Stimulated activated naive CD8-positive, alpha-beta T cell treated with anti-CD3 and anti-CD28 coated beads, Interleukin-15, amount 100 ng/mL, for 72 hours (primary cell): ENCODE measurements around the gene DIAPH2.
"Not testable (repeated sequence)": the region's sequence is repeated elsewhere in the genome, so short reads cannot be mapped to it uniquely, and the experiment has no call there.

Source experiments
- ATAC-seq: fragments of 150-1000 bp; cut with Tn5 transposase; 2 replicates; pipeline ENCODE4 v1.10.0; 2021; ENCODE audit warnings: mild to moderate bottlenecking, moderate library complexity
- DNase-seq, 2 donors: peaks; one replicate each; pipeline ENCODE4 v3.0.0; 2021 to 2022
- H3K27ac Mint-ChIP-seq, 2 donors: one replicate each; pipeline ENCODE4 v1.8.0; 2022; ENCODE audit warnings: mild to moderate bottlenecking in 2 of 2, mixed read lengths in 2 of 2, moderate library complexity in 2 of 2
- H3K27me3 Mint-ChIP-seq: one replicate; pipeline ENCODE4 v1.8.0; 2022; ENCODE audit warnings: mixed read lengths
- H3K4me1 Mint-ChIP-seq: one replicate; pipeline ENCODE4 v1.8.0; 2022; ENCODE audit warnings: mild to moderate bottlenecking, mixed read lengths
- H3K4me3 Mint-ChIP-seq, 2 donors: one replicate each; pipeline ENCODE4 v1.8.0; 2022; ENCODE audit warnings: mild to moderate bottlenecking in 2 of 2, mixed read lengths in 2 of 2, moderate library complexity in 1 of 2
- H3K9me3 Mint-ChIP-seq, 2 donors: one replicate each; pipeline ENCODE4 v1.8.0; 2022; ENCODE audit warnings: mixed read lengths in 2 of 2

The DIAPH2 gene

DNA sequence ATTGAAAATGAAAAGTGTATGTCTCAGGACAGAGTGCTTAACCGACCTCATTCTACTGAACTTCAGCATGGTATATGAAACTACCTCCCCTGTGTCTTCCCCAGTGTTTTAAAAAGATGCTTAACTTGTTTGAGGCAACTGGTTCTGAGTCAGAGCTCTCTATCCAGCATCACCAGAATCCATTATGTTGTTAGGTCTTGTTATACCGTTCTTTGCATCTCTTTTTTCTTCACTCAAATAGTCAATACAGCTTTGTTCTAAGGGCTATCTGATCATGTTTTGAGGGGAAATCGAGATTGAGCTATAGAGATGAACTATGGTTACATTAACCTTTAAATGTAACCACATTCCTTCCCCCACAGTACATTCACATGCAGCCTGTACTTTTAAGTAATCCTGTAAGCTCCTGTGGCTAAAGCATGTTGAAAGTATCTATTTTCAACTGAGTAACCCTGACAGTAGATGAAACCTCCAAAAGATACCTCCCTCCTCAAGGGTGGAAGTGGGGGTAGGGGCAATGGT lies 713.4 kb downstream of the DIAPH2 start:
- ATAC-seq (peak; percentile 89), DNase-seq (peak; percentile 9 to 12)
- Mint-ChIP-seq H3K27me3 (no peaks in the 10 kb centered on the region), H3K27ac (peak overlapping the region; percentile 25 to 59), H3K9me3 (no peaks in the 10 kb centered on the region), H3K4me1 (peaks cover 42% of the 10 kb centered on the region), H3K4me3 (peak overlapping the region; percentile 56)

DNA sequence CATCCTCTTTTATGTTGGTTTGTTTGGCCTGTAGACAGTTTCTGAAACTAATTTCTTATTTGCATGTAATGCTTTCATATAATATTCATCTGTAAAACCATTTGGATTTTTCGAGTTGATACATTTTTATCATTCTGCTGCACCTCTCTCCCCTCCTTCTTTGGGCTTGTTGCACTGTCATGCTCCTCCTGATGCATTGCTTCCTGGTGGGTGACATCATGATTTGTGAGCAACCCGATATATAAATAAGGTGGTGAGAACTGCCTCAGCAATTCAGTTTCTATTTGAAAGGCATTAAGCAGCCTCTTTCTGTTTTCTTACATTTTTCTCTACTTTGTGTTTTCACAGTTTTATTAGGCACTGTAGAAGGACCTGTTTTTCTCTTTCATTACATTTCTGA lies 714.8 kb downstream of the DIAPH2 start:
- H3K4me3 Mint-ChIP-seq = peak overlapping the region in 1 of 2 donors; percentile 17
- DNase-seq = no peak
- no peak overlapping the region for H3K27ac Mint-ChIP-seq
- no peaks in the 10 kb centered on the region for H3K9me3 Mint-ChIP-seq
- ATAC-seq = no peak
- H3K4me1 Mint-ChIP-seq = peaks cover 42% of the 10 kb centered on the region
- H3K27me3 Mint-ChIP-seq = no peaks in the 10 kb centered on the region

DNA sequence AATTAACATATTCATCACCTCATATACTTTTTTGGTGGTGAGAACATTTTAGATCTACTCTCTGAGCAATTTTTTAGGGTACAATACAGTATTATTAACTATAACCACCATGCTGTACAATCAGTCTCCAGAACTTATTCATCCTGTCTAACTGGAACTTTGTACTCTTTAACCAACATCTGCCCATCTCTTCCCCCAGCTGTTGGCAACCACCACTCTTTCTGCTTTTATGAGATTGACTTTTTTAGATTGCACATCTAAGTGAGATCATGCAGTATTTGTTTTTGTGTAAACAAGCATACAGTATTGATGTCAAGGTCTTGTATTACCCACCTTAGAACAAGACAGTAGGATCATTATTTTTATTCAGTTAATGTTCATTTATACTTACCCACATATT lies 715.9 kb downstream of the DIAPH2 start:
- Mint-ChIP-seq H3K9me3 (no peaks in the 10 kb centered on the region), H3K4me1 (peaks cover 42% of the 10 kb centered on the region), H3K27ac (no peak overlapping the region), H3K27me3 (no peaks in the 10 kb centered on the region), H3K4me3 (no peak overlapping the region)
- DNase-seq = no peak
- ATAC-seq = no peak

DNA sequence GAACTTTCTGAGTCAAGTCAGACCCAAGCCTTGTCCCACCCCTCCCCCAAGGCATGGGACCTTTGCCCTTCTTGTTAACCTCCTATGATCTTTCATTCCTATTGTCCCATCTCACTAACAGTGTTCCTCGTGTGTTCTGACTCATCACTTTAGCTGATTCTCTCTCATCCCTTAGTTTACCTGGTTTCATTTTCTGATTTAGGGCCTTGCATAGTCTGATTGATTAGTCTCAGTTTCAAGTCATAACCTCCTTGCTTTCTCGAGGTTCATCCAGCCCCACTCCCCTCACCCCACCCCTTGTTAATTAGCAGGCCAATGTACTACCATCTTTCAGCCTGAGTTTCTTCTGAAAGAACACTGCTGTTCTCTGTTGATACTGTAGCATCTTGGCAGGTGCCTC lies 716.5 kb downstream of the DIAPH2 start:
- Mint-ChIP-seq H3K27me3 (no peaks in the 10 kb centered on the region), H3K4me1 (peaks cover 42% of the 10 kb centered on the region), H3K4me3 (peak overlapping the region in 1 of 2 donors; percentile 1), H3K27ac (peak overlapping the region in 1 of 2 donors; percentile 2), H3K9me3 (no peaks in the 10 kb centered on the region)
- ATAC-seq = peak; percentile 48
- no peak for DNase-seq

DNA sequence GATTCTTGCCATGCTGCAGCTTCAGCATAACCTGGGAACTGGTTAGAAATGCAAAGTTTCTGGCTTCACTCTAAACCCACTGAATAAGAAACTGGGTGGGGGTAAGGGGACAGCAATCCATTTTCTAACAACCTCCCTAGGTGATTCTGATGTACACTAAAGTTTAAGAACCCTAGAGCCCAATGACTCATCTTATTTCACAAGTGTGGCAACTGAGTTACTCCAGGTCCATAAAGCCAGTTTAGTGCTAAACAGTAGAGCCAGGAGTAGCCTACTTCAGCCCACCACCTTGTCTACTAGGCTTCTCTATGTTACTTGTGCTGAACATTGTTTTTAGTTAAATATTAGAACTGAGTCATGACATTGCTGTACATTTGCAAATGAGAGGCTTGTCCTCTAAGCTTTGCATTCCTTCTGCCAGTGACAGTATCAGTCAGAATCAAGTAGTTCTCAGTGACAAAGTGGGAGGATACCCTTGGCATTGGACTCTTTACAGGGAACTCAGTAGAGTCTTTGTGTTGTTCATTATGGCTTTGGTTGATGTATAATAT lies 717.0 kb downstream of the DIAPH2 start:
- H3K4me3 Mint-ChIP-seq = no peak overlapping the region
- H3K4me1 Mint-ChIP-seq = peaks cover 42% of the 10 kb centered on the region
- no peak for DNase-seq
- no peak overlapping the region for H3K27ac Mint-ChIP-seq
- no peaks in the 10 kb centered on the region for H3K9me3 Mint-ChIP-seq
- no peaks in the 10 kb centered on the region for H3K27me3 Mint-ChIP-seq
- no peak for ATAC-seq

DNA sequence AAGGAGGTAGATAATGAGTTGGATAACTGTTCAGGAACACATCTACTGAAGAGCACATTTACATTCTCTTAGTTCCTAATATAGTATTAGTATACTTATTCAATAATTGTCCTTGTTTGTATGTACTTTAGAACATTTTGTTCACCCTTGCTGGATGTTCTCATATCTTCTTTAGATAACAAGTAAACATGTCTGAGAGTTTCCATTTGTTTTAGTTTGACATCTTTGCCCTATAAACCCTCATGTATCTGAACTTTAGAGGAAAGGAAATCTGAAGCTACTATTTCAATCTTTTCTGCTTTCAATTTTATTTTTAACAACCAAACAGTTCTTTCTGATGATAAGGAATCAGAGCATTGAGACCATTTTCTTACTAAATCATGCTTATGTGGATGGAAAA lies 717.7 kb downstream of the DIAPH2 start:
- peaks cover 39% of the 10 kb centered on the region for H3K4me1 Mint-ChIP-seq
- no peaks in the 10 kb centered on the region for H3K9me3 Mint-ChIP-seq
- no peak overlapping the region for H3K4me3 Mint-ChIP-seq
- DNase-seq = no peak
- H3K27me3 Mint-ChIP-seq = no peaks in the 10 kb centered on the region
- ATAC-seq = no peak
- H3K27ac Mint-ChIP-seq = no peak overlapping the region

DNA sequence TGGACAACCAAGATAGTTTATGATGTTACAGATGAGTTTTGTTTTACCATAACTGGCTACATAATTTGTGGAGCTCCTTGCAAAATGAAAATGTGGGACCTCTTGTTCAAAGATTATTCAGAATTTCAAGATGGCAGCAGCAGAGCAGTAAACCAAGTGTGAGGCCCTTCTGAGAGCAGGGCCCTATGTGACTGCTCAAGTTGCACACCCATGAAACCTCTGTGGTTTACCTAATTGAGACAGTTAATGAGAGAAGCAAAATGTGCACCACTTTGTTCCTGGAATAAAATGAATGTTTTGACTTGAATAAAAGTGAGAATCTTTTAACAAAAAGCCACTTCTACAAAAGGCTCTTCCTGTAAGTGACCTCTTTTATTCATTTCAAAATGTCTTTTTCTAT lies 718.3 kb downstream of the DIAPH2 start:
- Mint-ChIP-seq H3K9me3 (no peaks in the 10 kb centered on the region), H3K4me1 (peaks cover 34% of the 10 kb centered on the region), H3K27me3 (no peaks in the 10 kb centered on the region), H3K27ac (no peak overlapping the region), H3K4me3 (no peak overlapping the region)
- ATAC-seq (peak; percentile 62), DNase-seq (peak in 1 of 2 donors; percentile 14)

DNA sequence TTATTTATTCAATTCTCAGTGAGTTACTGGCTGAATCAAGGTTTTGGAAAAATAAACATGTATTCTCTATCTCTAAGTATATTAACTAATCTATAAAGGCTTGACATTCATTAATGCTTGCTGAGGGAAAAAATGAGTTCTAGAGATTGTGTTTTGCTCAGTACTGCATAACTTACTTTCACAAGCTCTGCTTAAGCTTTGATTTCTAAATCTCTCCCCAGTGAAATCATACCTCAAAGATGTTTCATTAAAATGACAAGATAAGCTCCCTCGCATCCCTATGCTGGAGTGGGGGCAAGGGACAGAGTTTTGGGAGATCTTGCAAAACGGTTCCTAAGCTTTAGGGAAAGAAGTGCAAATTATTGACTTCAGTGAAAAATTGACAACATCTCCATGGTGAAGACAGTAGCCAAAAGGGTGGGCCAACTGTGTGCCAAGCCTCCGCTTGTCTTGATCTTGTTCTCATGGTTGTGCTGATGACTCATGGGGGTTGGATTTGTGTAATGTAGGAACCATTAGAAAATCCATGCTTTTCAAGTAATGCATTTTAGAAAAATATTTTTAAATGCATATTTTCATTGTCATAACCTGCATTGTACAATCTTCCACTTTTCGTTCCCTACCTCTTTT lies 720.5 kb downstream of the DIAPH2 start:
- Mint-ChIP-seq H3K4me3 (no peak overlapping the region), H3K4me1 (peaks cover 16% of the 10 kb centered on the region), H3K27ac (no peak overlapping the region), H3K27me3 (no peaks in the 10 kb centered on the region), H3K9me3 (peaks cover 5 to 7% of the 10 kb centered on the region in 2 donors)
- no peak for ATAC-seq
- no peak for DNase-seq

DNA sequence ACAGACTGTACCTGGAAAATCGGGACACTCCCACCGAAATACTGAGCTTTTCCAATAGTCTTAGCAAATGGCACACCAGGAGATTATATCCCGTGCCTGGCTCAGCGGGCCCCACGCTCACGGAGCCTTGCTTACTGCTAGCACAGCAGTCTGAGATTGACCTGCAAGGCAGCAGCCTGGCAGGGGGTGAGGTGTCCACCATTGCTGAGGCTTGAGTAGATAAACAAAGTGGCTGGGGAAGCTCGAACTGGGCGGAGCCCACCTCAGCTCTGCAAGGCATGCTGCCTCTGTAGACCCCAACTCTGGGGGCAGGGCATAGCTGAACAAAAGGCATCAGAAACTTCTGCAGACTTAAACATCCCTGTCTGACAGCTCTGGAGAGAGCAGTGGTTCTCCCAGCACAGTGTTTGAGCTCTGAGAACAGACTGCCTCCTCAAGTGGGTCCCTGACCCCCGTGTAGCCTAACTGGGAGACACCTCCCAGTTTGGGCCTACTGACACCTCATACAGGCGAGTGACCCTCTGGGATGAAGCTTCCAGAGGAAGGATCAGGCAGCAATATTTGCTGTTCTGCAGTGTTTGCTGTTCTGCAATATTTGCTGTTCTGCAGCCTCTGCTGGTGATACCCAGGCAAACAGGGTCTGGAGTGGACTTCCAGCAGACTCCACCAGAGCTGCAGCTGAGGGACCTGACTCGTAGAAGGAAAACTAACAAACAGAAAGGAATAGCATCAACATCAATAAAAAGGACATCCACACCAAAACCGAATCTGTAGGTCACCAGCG lies 725.2 kb downstream of the DIAPH2 start:
- H3K9me3 Mint-ChIP-seq = peaks cover 5 to 22% of the 10 kb centered on the region in 2 donors
- DNase-seq, H3K4me1 Mint-ChIP-seq, H3K27ac Mint-ChIP-seq, H3K27me3 Mint-ChIP-seq, H3K4me3 Mint-ChIP-seq, ATAC-seq: not testable (repeated sequence)

DNA sequence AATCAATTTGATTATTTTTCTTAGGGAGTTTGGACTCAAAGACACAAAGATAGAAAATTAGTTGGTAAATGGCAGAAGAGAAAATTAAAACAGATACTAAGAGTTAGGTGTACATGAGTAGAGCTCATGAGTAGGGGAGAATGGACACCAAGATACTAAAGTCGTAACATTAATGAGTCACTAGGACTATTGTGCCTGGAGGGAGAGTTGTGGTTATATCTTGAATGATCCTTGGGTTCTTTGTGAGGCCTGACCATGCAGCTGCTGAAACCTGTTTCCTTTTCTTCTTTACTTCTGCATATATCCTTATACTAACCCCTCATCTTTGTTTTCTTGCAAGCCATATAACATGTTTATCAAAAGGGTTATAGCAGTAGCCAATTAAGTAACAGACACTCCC lies 731.8 kb downstream of the DIAPH2 start:
- ATAC-seq (no peak), DNase-seq (no peak)
- Mint-ChIP-seq H3K27ac (no peak overlapping the region), H3K4me1 (no peaks in the 10 kb centered on the region), H3K9me3 (peaks cover 0 to 11% of the 10 kb centered on the region in 2 donors), H3K4me3 (no peak overlapping the region), H3K27me3 (no peaks in the 10 kb centered on the region)

DNA sequence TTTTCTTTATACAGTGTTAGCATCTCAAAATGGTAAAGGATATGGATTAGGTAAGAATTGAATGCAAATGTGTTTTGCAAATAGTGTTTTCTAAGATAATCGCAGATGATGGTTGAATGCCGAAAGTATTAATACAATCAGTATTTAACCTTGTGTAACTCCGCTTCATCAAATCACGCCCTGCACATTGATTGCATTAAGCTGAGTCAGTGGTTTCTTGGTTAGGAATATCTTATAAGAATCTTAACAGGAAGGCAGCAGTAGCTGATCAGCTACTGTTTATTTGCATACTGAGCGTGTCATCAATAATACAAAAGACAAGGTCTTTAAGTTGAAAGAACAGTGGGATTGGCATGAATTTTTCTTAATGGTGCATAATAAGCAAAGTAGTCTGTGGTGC lies 744.5 kb downstream of the DIAPH2 start:
- no peak overlapping the region for H3K27ac Mint-ChIP-seq
- no peaks in the 10 kb centered on the region for H3K4me1 Mint-ChIP-seq
- H3K9me3 Mint-ChIP-seq = no peaks in the 10 kb centered on the region
- H3K27me3 Mint-ChIP-seq = no peaks in the 10 kb centered on the region
- no peak for ATAC-seq
- H3K4me3 Mint-ChIP-seq = no peak overlapping the region
- no peak for DNase-seq

DNA sequence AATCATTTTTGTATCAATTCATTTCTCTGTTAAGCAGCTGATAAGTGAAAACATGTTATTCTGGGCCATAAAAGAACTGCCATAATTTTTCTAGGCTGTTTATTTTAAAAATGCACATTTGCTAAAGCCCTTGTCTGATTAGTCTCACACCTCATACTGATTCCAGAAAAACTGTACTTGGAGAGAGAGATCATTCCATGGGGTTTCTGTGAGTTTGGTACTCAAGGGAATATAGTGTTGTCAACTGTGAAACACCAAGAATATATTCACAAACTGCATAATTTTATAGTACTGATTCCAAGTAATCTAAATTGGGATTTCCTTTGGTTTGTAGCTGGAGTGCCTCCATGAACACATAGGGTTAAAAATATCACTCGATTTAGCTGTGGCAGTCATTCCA lies 746.6 kb downstream of the DIAPH2 start:
- Mint-ChIP-seq H3K4me3 (no peak overlapping the region), H3K9me3 (no peaks in the 10 kb centered on the region), H3K27ac (no peak overlapping the region), H3K27me3 (no peaks in the 10 kb centered on the region), H3K4me1 (no peaks in the 10 kb centered on the region)
- no peak for DNase-seq
- ATAC-seq = no peak

DNA sequence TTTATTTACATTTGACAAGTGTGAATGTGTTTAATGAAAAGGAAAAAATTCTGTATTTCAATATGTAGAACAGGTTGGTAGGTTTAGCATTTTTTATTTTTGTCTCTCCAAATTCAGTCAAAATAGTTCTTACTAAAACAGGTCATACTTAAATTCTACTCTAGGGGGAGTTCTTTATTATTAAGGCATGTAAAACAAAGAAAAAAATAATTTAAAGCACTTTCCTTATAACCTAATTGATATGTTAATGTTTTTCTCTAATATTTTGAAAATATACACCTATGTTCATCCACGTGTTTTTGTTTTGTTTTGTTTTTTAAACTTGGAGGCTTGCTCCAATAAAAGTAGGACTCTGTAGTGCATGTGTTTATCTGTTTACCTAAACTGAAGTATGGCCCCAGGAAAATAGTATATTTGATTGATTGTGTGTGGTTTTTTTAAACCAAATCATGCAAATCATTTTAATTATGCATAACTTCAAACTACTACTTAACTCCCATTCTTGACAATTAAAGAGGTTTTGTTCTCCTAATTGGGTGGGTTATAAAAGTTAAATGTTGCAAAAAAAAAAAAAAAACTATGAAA lies 761.7 kb downstream of the DIAPH2 start:
- no peaks in the 10 kb centered on the region for H3K9me3 Mint-ChIP-seq
- no peak for DNase-seq
- no peak overlapping the region for H3K27ac Mint-ChIP-seq
- no peak for ATAC-seq
- H3K27me3 Mint-ChIP-seq = no peaks in the 10 kb centered on the region
- no peak overlapping the region for H3K4me3 Mint-ChIP-seq
- H3K4me1 Mint-ChIP-seq = no peaks in the 10 kb centered on the region

DNA sequence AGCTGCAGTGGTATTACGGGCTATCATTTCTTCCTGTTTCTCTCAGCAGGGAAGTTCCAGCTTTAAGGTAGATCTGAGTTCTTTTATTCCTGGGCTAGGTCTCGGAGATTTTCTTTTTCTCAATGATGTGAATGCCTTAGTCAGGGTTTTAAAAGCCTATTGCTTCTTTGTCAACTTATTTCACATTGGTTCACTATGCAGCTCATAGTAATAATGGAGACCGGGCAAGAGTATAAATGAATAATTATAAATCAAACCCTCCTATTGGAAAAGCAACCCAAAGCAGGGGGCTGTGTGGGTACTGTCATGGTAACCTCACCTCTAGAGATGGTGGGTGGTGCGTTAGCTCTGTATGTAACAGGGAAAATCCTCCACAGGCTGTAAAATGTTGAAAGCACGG lies 762.7 kb downstream of the DIAPH2 start:
- ATAC-seq = no peak
- H3K27me3 Mint-ChIP-seq = no peaks in the 10 kb centered on the region
- no peak for DNase-seq
- H3K9me3 Mint-ChIP-seq = no peaks in the 10 kb centered on the region
- no peak overlapping the region for H3K27ac Mint-ChIP-seq
- H3K4me1 Mint-ChIP-seq = no peaks in the 10 kb centered on the region
- H3K4me3 Mint-ChIP-seq = no peak overlapping the region

DNA sequence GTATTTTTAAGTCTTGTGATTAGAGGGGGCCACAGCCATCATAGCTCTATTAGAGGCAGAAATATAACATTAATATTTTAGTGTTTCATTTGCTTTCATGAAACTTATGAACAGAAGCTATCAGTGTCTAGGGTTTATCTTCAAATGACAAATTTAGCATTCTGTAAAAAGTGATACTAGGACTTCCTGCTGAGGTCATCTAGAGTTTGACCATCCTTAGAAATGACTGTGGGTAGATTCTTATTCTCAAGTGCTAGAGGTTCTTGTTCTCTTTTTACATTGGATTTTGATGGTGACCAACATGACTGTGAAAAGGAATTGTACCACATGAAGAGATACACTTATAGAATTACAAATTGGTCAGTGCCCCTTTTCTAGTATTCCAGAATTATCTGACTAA lies 767.6 kb downstream of the DIAPH2 start:
- no peak overlapping the region for H3K27ac Mint-ChIP-seq
- ATAC-seq = no peak
- H3K4me3 Mint-ChIP-seq = no peak overlapping the region
- H3K4me1 Mint-ChIP-seq = no peaks in the 10 kb centered on the region
- H3K27me3 Mint-ChIP-seq = no peaks in the 10 kb centered on the region
- no peaks in the 10 kb centered on the region for H3K9me3 Mint-ChIP-seq
- no peak for DNase-seq

DNA sequence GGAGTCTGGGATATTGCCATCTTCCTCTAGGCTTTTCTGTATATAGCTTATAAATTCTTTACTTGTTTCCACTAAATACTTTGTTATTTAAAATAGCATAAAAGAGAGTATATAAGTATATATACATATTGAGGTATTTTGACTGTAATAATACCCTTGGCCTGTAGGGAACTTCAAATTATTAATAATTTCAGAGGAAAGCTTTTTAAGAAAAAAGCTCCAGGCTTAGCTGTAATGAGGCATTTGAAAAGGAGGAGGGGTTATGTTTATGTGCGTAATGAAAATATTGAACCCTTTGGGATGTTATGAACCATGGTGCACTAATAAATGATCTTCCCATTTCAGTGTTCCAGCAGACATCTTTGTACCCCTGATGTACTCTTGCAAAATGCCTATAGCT lies 777.1 kb downstream of the DIAPH2 start:
- Mint-ChIP-seq H3K27me3 (no peaks in the 10 kb centered on the region), H3K9me3 (no peaks in the 10 kb centered on the region), H3K27ac (no peak overlapping the region), H3K4me3 (no peak overlapping the region), H3K4me1 (no peaks in the 10 kb centered on the region)
- ATAC-seq = no peak
- no peak for DNase-seq
